HCT116 (cell line): ENCODE results near the gene CCDC106. TPM values are rescaled to one million over a fixed set of nuclear protein-coding genes. Genes with fewer than 3 reads are reported as not detected.

Experiments
- total RNA-seq: library from RNA; stranded (reverse); gene quantifications from one replicate; pipeline ENCODE4 v1.2.1, GENCODE V29; 2021; ENCODE audit not compliant: unreplicated experiment

CCDC106 gene
- total RNA-seq, 1 experiment from 2014 or later = 1.0 TPM

Other genes starting within 250 kb of the CCDC106 start
- gene UBE2S, start 240.4 kb upstream of the CCDC106 start, total RNA-seq = 515 TPM
- not detected for gene SHISA7, start 204.9 kb upstream of the CCDC106 start, total RNA-seq
- gene ISOC2, start 186.6 kb upstream of the CCDC106 start, total RNA-seq = 56.8 TPM
- gene C19orf85, start 183.5 kb upstream of the CCDC106 start, total RNA-seq = 0.34 TPM
- 14.9 TPM for gene ZNF628, start 171.6 kb upstream of the CCDC106 start, total RNA-seq
- 55.3 TPM for gene NAT14, start 163.0 kb upstream of the CCDC106 start, total RNA-seq
- gene SSC5D, start 159.8 kb upstream of the CCDC106 start, total RNA-seq = 1.5 TPM
- 0.30 TPM for gene SBK2, start 111.1 kb upstream of the CCDC106 start, total RNA-seq
- 1.2 TPM for gene SBK3, start 102.7 kb upstream of the CCDC106 start, total RNA-seq
- gene ZNF579, start 67.4 kb upstream of the CCDC106 start, total RNA-seq = 24.1 TPM
- gene FIZ1, start 48.7 kb upstream of the CCDC106 start, total RNA-seq = 15.3 TPM
- gene ZNF524, start 47.9 kb upstream of the CCDC106 start, total RNA-seq = 17.2 TPM
- 16.2 TPM for gene ZNF865, start 42.6 kb upstream of the CCDC106 start, total RNA-seq
- gene ZNF784, start 23.6 kb upstream of the CCDC106 start, total RNA-seq = 5.3 TPM
- gene ZNF580, start 7.2 kb upstream of the CCDC106 start, total RNA-seq = 36.7 TPM
- 44.4 TPM for gene ZNF581, start 4.6 kb upstream of the CCDC106 start, total RNA-seq
- 259 TPM for gene U2AF2, start 6.8 kb downstream of the CCDC106 start, total RNA-seq
- gene EPN1, start 27.0 kb downstream of the CCDC106 start, total RNA-seq = 122 TPM
- not detected for gene NLRP9, start 90.2 kb downstream of the CCDC106 start, total RNA-seq
- gene RFPL4A, start 110.9 kb downstream of the CCDC106 start, total RNA-seq = not detected
- not detected for gene RFPL4AL1, start 120.9 kb downstream of the CCDC106 start, total RNA-seq
- 0.86 TPM for gene NLRP11, start 183.8 kb downstream of the CCDC106 start, total RNA-seq
- gene NLRP4, start 188.3 kb downstream of the CCDC106 start, total RNA-seq = 0.52 TPM